Heart left ventricle (tissue), 13 donors: Measurements from ENCODE around the gene LYG2.

ENCODE experiments used
- CTCF ChIP-seq, 12 donors: fragments of 200-600 bp; sonication (generic) in 4 of 12; IDR thresholded peaks; one replicate each; pipeline versions ENCODE4 v1.5.0 to v1.8.0; 2018 to 2022; ENCODE audit warnings: antibody characterized with exemption in 12 of 12, mild to moderate bottlenecking in 5 of 12
- POLR2A ChIP-seq, 2 donors: fragments of 450-650 bp; IDR thresholded peaks; one replicate each; pipeline ENCODE4 v1.6.1; 2017; ENCODE audit warnings: antibody characterized with exemption in 2 of 2, mild to moderate bottlenecking in 2 of 2, moderate library complexity in 2 of 2
- donor health status: ischemic (EF 13 %, LVEDD 7.1; RV severe dilation, severe dysfunction).
- donor health status: DM: no; HTN: yes; CAD: no.
- donor health status: DM: no; HTN: no; CAD: no.
- donor health status: ischemic (EF 25% LVEDD 6.9; RV normal size, moderate dysfunction).
- donor health status: ischemic (EF 25% LVEDD 5.7; RV mildly dilated, moderate dysfunction).
- donor health status: ischemic (EF 35%, LVEDD 5.7; RV mildly dilated, moderate dysfunction).
- donor health status: nonischemic (EF 11% LVEDD 7.7; RV severe dilation, severe dysfunction).
- donor health status: DM: yes; HTN: yes; CAD: no.
- donor health status: PGD.
- donor health status: ischemic (EF 29% LVEDD 5.4; RV normal size, mild dysfunction).
- donor health status: nonischemic (EF 23%, LVEDD 6.1; RV moderate dilation, normal function).

GRCh38 chr2:99285526-99285925 is 30.1 kb upstream of the LYG2 start:
- no peak for TF ChIP-seq POLR2A (IDR thresholded peaks at IDR 0.05)
- TF ChIP-seq CTCF (IDR thresholded peaks at IDR 0.05) = no peak
